Upper lobe of left lung (tissue), 4 donors: ENCODE measurements around the gene CCDC120.

ENCODE experiments used
- CTCF ChIP-seq, 6 experiments: fragments of 450-650 bp in 4 of 6; fragments of 200-600 bp in 2 of 6; sonication (generic) in 2 of 6; IDR thresholded peaks; one replicate each; pipeline ENCODE4 v1.5.1; 2016 to 2019; ENCODE audit warnings: antibody characterized with exemption in 6 of 6
- POLR2A ChIP-seq, 4 donors: fragments of 450-650 bp; IDR thresholded peaks; one replicate each; pipeline ENCODE4 v1.5.1; 2016 to 2017; ENCODE audit warnings: antibody characterized with exemption in 4 of 4, mild to moderate bottlenecking in 2 of 4

DNA sequence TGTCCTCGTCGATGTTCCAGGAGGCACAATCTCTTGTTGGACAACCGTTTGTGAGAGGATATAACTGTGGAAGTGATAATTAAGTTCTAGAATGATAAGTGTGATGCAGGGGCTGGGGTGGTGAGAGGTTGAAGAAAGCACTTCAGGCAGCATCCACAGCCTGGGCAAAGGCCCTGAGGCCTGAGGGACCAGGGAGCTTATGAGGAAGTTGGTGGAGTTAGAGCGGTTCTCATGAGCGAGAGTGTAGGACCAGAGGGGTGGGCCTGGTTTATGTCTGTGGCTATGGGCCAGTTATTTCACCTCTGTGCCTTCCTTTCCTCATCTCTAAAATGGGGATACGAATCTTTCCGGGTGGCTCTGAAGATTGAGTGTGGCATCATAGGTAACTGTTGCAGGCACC, 2.7 kb downstream of the CCDC120 start:
- TF ChIP-seq CTCF (IDR thresholded peaks at IDR 0.05), result no peak
- no peak for TF ChIP-seq POLR2A (IDR thresholded peaks at IDR 0.05)
